ENCODE measurements around the gene KIT. TPM values are rescaled to one million over a fixed set of nuclear protein-coding genes. Genes with fewer than 3 reads are reported as not detected.

KIT gene
- polyA plus RNA-seq, 1 donor (not counting 4 experiments of a cell fraction or from before 2014, with no cell fraction given): 0.01 TPM

GRCh38 chr4:54737421-54737820, 79.7 kb downstream of the KIT start:
- dilution Hi-C loops (cut with MboI; ENCODE audit: extremely low pct_ligation_motif_present, low sequenced_read_pairs): no loop called here
- H3K27me3 ChIP-seq (ENCODE audit: control insufficient read depth, extremely low read depth, insufficient read depth, low read length): no peaks in the 10 kb centered on the region
- H3K36me3 ChIP-seq (ENCODE audit: control insufficient read depth in 2 of 2, extremely low read depth in 1 of 2, insufficient read depth in 2 of 2, low read length in 2 of 2): no peaks in the 10 kb centered on the region
- H3K4me3 ChIP-seq (ENCODE audit: control insufficient read depth in 2 of 3, extremely low read depth in 1 of 3, insufficient read depth in 2 of 3, low read depth in 1 of 3, low read length in 3 of 3): no peak overlapping the region
- H3K9me1 ChIP-seq (ENCODE audit: control insufficient read depth, extremely low read depth, insufficient read depth, low read length): no peaks in the 10 kb centered on the region
- H3K4me1 ChIP-seq (ENCODE audit: control insufficient read depth, extremely low read depth, insufficient read depth, low read length): no peaks in the 10 kb centered on the region
- no peak overlapping the region for H3K27ac ChIP-seq (ENCODE audit: control insufficient read depth, insufficient read depth, low read length)
- H3K79me2 ChIP-seq (ENCODE audit: control insufficient read depth, insufficient read depth, low read length): no peaks in the 10 kb centered on the region
- no peak overlapping the region for H3K9ac ChIP-seq (ENCODE audit: control insufficient read depth, extremely low read depth, insufficient read depth, low read length)
- FAIRE-seq: no peak
- H3K9me3 ChIP-seq (ENCODE audit: control insufficient read depth, low read depth, low read length): no peaks in the 10 kb centered on the region
- TF ChIP-seq CTCF (optimal IDR thresholded peaks at IDR 0.05 in 1 of 3, IDR thresholded peaks at IDR 0.05 in 1 of 3, conservative IDR thresholded peaks at IDR 0.05 in 1 of 3; ENCODE audit: extremely low read depth in 1 of 3, insufficient read depth in 2 of 3, low read length in 3 of 3) (no peak), EZH2 (IDR thresholded peaks at IDR 0.05; ENCODE audit: low read length) (no peak)
- no peaks in the 10 kb centered on the region for H4K20me1 ChIP-seq (ENCODE audit: control insufficient read depth, extremely low read depth, insufficient read depth, low read length)
- H2AFZ ChIP-seq (ENCODE audit: control insufficient read depth, low read length): no peak overlapping the region
- no peak for DNase-seq (ENCODE audit: low read depth, low spot score)
- H3K4me2 ChIP-seq (ENCODE audit: control insufficient read depth, extremely low read depth, insufficient read depth, low read depth, low read length): no peak overlapping the region

GRCh38 chr4:54741202-54741601, 83.4 kb downstream of the KIT start:
- no peaks in the 10 kb centered on the region for H3K27me3 ChIP-seq (ENCODE audit: control insufficient read depth, extremely low read depth, insufficient read depth, low read length)

More at GRCh38 chr4:54741202-54741601, 83.4 kb downstream of the KIT start:
- H3K4me2 ChIP-seq (ENCODE audit: control insufficient read depth, extremely low read depth, insufficient read depth, low read depth, low read length): no peak overlapping the region
- no peaks in the 10 kb centered on the region for H3K36me3 ChIP-seq (ENCODE audit: control insufficient read depth in 2 of 2, extremely low read depth in 1 of 2, insufficient read depth in 2 of 2, low read length in 2 of 2)
- H3K27ac ChIP-seq (ENCODE audit: control insufficient read depth, insufficient read depth, low read length): no peak overlapping the region
- TF ChIP-seq EZH2 (IDR thresholded peaks at IDR 0.05; ENCODE audit: low read length): no peak
- TF ChIP-seq CTCF (optimal IDR thresholded peaks at IDR 0.05 in 1 of 3, IDR thresholded peaks at IDR 0.05 in 1 of 3, conservative IDR thresholded peaks at IDR 0.05 in 1 of 3; ENCODE audit: extremely low read depth in 1 of 3, insufficient read depth in 2 of 3, low read length in 3 of 3): no peak
- no peak overlapping the region for H3K4me3 ChIP-seq (ENCODE audit: control insufficient read depth in 2 of 3, extremely low read depth in 1 of 3, insufficient read depth in 2 of 3, low read depth in 1 of 3, low read length in 3 of 3)
- no peaks in the 10 kb centered on the region for H3K9me3 ChIP-seq (ENCODE audit: control insufficient read depth, low read depth, low read length)
- no peak overlapping the region for H2AFZ ChIP-seq (ENCODE audit: control insufficient read depth, low read length)
- H4K20me1 ChIP-seq (ENCODE audit: control insufficient read depth, extremely low read depth, insufficient read depth, low read length): no peaks in the 10 kb centered on the region
- no peak overlapping the region for H3K9ac ChIP-seq (ENCODE audit: control insufficient read depth, extremely low read depth, insufficient read depth, low read length)
- dilution Hi-C loops (cut with MboI; ENCODE audit: extremely low pct_ligation_motif_present, low sequenced_read_pairs): no loop called here
- H3K79me2 ChIP-seq (ENCODE audit: control insufficient read depth, insufficient read depth, low read length): no peaks in the 10 kb centered on the region
- H3K9me1 ChIP-seq (ENCODE audit: control insufficient read depth, extremely low read depth, insufficient read depth, low read length): no peaks in the 10 kb centered on the region
- peaks cover 10% of the 10 kb centered on the region for H3K4me1 ChIP-seq (ENCODE audit: control insufficient read depth, extremely low read depth, insufficient read depth, low read length)
- FAIRE-seq: no peak
- DNase-seq (ENCODE audit: low read depth, low spot score): no peak

All from keratinocyte (primary cell).